KMS-11 (cell line): ENCODE results near the gene OR5W2.

Experiments used
- H2AFZ ChIP-seq: fragments of 200-600 bp; sonication (generic); 2 replicates; pipeline ENCODE4 v1.6.1; 2016; ENCODE audit warnings: antibody characterized with exemption, mixed run types, low read depth
- H3K27ac ChIP-seq: fragments of 200-600 bp; sonication (generic); 2 replicates; pipeline ENCODE4 v1.6.1; 2016; ENCODE audit warnings: mild to moderate bottlenecking, mixed run types
- H3K27me3 ChIP-seq: fragments of 200-600 bp; sonication (generic); 2 replicates; pipeline ENCODE4 v1.6.1; 2017; ENCODE audit warnings: mild to moderate bottlenecking, low read depth, mixed run types, moderate library complexity; ENCODE audit not compliant: insufficient read depth
- H3K36me3 ChIP-seq: fragments of 200-600 bp; sonication (generic); 2 replicates; pipeline ENCODE4 v1.6.1; 2017; ENCODE audit warnings: mild to moderate bottlenecking, mixed run types; ENCODE audit not compliant: insufficient read depth
- H3K4me1 ChIP-seq: fragments of 200-600 bp; sonication (generic); 2 replicates; pipeline ENCODE4 v1.6.1; 2016; ENCODE audit warnings: mild to moderate bottlenecking, low read depth, mixed run types; ENCODE audit not compliant: poor library complexity, severe bottlenecking
- H3K4me2 ChIP-seq: fragments of 200-600 bp; sonication (generic); 2 replicates; pipeline ENCODE4 v1.7.0; 2016; ENCODE audit warnings: mild to moderate bottlenecking, mixed run types
- H3K4me3 ChIP-seq: fragments of 200-600 bp; sonication (generic); IDR thresholded peaks from 2 replicates; pipeline ENCODE4 v1.6.1; 2017; ENCODE audit warnings: low read depth, low read length, mixed read lengths; ENCODE audit not compliant: insufficient read depth
- H3K79me2 ChIP-seq: fragments of 200-600 bp; sonication (generic); 2 replicates; pipeline ENCODE4 v1.6.1; 2016; ENCODE audit warnings: low read depth, mixed run types; ENCODE audit not compliant: insufficient read depth
- H3K9ac ChIP-seq: fragments of 200-600 bp; sonication (generic); 2 replicates; pipeline ENCODE4 v1.6.1; 2016; ENCODE audit warnings: mild to moderate bottlenecking, mixed run types
- H4K20me1 ChIP-seq: fragments of 200-600 bp; sonication (generic); 2 replicates; pipeline ENCODE4 v1.6.1; 2016; ENCODE audit warnings: mild to moderate bottlenecking, mixed run types; ENCODE audit not compliant: insufficient read depth
- TF ChIP-seq, protein P1 (sequence below): fragments of 200-600 bp; sonication (generic); conservative IDR thresholded peaks from 2 replicates; pipeline ENCODE4 v1.6.1; 2017; ENCODE audit warnings: low read depth, mild to moderate bottlenecking, antibody characterized with exemption, low read length, moderate library complexity, mixed read lengths

Gene OR5W2

DNA sequence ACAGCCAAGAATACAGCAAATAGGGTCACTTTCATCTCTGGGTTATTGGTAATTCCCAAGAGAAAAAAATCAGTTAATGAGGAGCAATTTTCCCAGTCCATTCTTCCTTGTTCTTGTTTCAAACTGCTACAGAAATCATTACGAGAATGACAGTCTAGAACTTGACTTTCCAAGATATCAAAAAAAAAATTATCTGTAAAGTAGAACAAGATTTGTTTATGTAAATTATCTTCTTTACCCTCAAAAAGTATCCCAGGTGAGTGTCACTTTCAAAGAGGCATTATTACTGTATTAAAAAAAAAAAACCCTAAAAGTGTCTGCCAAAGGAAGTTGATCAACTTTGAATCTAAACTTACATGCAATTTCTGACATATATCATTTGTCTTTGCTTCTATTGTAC, at the start of gene OR5W2:
OR5W2 (minus strand) TSS at position 101 of the 400 bp plus-strand sequence; CDS start at position 101, 0 bp downstream.
- H3K4me1 ChIP-seq, result no peaks in the 10 kb centered on the region
- no peaks in the 10 kb centered on the region for H4K20me1 ChIP-seq
- H2AFZ ChIP-seq, result no peak within 1 kb of the TSS
- no peaks in the 10 kb centered on the region for H3K27me3 ChIP-seq
- no peaks in the 10 kb centered on the region for H3K79me2 ChIP-seq
- no peak within 1 kb of the TSS for H3K27ac ChIP-seq
- no peak within 1 kb of the TSS for H3K4me2 ChIP-seq
- H3K36me3 ChIP-seq, result no peaks in the 10 kb centered on the region
- TF ChIP-seq, protein P1, sequence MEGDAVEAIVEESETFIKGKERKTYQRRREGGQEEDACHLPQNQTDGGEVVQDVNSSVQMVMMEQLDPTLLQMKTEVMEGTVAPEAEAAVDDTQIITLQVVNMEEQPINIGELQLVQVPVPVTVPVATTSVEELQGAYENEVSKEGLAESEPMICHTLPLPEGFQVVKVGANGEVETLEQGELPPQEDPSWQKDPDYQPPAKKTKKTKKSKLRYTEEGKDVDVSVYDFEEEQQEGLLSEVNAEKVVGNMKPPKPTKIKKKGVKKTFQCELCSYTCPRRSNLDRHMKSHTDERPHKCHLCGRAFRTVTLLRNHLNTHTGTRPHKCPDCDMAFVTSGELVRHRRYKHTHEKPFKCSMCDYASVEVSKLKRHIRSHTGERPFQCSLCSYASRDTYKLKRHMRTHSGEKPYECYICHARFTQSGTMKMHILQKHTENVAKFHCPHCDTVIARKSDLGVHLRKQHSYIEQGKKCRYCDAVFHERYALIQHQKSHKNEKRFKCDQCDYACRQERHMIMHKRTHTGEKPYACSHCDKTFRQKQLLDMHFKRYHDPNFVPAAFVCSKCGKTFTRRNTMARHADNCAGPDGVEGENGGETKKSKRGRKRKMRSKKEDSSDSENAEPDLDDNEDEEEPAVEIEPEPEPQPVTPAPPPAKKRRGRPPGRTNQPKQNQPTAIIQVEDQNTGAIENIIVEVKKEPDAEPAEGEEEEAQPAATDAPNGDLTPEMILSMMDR, result no peak
- H3K9ac ChIP-seq, result no peak within 1 kb of the TSS
- H3K4me3 ChIP-seq, result no peak within 1 kb of the TSS

- no peaks in the 10 kb centered on the region for H3K27me3 ChIP-seq
- H3K27ac ChIP-seq, result no peak overlapping the region
- no peaks in the 10 kb centered on the region for H3K79me2 ChIP-seq
- TF ChIP-seq, protein P1, result no peak
- no peaks in the 10 kb centered on the region for H3K4me1 ChIP-seq
- no peak overlapping the region for H3K9ac ChIP-seq
- no peak overlapping the region for H3K4me2 ChIP-seq
- H3K4me3 ChIP-seq, result no peak overlapping the region
- H3K36me3 ChIP-seq, result no peaks in the 10 kb centered on the region
- H2AFZ ChIP-seq, result no peak overlapping the region
- no peaks in the 10 kb centered on the region for H4K20me1 ChIP-seq
Observed at GRCh38 chr11:55956521-55956920, 42.1 kb upstream of the OR5W2 start.

DNA sequence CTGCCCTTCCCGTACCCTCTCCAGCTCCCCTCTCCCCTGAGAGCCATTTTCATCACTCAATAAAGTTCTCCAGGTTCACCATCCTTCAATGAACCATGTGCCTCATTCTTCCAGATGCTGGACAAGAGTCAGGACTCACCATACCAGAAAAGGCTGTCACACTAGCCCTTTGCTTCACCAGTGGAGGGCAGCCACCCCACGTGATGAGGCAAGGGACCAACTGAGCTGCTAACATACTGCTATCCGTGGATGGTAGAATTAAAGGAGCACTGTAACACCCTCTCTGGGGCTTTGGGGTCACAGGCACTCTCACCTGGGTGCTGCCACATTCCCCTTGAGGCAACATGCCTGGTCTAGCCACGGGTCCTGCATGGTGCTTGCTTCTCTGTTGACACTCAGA, 34.9 kb upstream of the OR5W2 start:
- no peaks in the 10 kb centered on the region for H4K20me1 ChIP-seq
- H3K79me2 ChIP-seq, result no peaks in the 10 kb centered on the region
- no peak overlapping the region for H3K9ac ChIP-seq
- H3K27me3 ChIP-seq, result no peaks in the 10 kb centered on the region
- H3K27ac ChIP-seq, result no peak overlapping the region
- TF ChIP-seq, protein P1, result no peak
- H3K4me2 ChIP-seq, result no peak overlapping the region
- no peaks in the 10 kb centered on the region for H3K36me3 ChIP-seq
- no peak overlapping the region for H3K4me3 ChIP-seq
- H2AFZ ChIP-seq, result no peak overlapping the region
- H3K4me1 ChIP-seq, result no peaks in the 10 kb centered on the region

GRCh38 chr11:55942785-55943392, 28.5 kb upstream of the OR5W2 start:
- no peak overlapping the region for H3K9ac ChIP-seq

More at GRCh38 chr11:55942785-55943392, 28.5 kb upstream of the OR5W2 start:
- Histone ChIP-seq H3K36me3 (no peaks in the 10 kb centered on the region), H3K27me3 (no peaks in the 10 kb centered on the region), H3K4me3 (no peak overlapping the region), H3K4me1 (no peaks in the 10 kb centered on the region), H2AFZ (no peak overlapping the region), H3K27ac (no peak overlapping the region), H3K79me2 (no peaks in the 10 kb centered on the region), H3K4me2 (no peak overlapping the region), H4K20me1 (no peaks in the 10 kb centered on the region)
- TF ChIP-seq, protein P1, result peak; percentile 81
